ENCODE measurements around the gene IQCE. TPM values are rescaled to one million over a fixed set of nuclear protein-coding genes. Genes with fewer than 3 reads are reported as not detected.
A peak's percentile ranks its signal among the peaks of the same experiment; 100 is the strongest.
"Not testable (repeated sequence)": the region's sequence is repeated elsewhere in the genome, so short reads cannot be mapped to it uniquely, and the experiment has no call there.

The IQCE gene
- total RNA-seq, 1 donor from 2014 or later = 22.2 TPM

DNA sequence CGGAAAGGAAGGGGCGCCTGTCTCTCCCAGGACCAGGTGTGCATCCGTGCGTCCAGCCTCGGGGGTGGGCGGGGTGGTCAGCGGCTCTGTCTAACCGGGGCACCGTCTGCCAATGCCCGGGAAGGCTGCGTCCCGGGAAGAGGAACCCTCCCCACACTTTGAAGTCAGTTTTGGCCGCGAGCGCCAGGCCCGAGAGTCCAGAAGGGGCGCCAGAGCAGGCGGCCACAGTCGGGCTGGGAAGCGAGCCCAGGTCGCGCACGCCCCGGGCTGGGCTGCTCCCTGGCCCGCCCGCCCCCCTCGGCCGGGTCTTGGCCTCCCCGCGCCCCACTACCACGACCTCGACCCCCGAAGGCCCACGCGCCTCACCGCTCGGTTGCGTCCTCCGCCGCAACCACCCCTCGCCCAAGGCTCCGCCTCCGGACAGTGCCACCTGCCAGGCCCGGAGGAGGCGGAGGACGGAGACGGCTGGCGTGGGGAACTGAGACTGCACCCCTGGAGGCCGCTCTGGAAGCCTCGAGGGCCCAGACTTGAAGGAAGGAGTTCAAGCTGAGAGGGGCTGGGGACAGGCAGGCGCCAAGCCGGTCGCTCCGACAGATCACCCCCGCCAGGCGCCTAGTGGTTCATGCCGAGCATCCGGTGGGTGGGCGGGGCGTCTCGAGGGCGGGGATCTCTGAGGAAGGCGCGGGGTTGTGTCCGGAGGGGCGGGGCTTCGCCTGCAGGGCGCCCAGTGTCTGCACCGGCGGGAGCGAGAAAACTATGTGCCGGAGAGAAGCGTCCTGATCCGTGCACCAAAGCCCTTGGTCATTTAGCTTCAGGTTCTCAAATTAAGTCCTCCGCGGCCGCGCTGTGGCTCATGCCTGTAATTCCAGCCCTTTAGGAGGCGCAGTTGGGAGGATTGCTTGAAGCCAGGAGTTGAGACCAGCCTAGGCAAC lies 3.4 kb upstream of the IQCE start, which contains the start of gene BRAT1:
Gene BRAT1, minus strand, starts transcription at position 404 of the 932 bp plus-strand sequence. CDS start 1,093 bp downstream, outside the sequence.
- intact Hi-C loops (cut with DNase I) = no loop called here
- H3K4me1 ChIP-seq = peaks cover 40% of the 10 kb centered on the region

DNA sequence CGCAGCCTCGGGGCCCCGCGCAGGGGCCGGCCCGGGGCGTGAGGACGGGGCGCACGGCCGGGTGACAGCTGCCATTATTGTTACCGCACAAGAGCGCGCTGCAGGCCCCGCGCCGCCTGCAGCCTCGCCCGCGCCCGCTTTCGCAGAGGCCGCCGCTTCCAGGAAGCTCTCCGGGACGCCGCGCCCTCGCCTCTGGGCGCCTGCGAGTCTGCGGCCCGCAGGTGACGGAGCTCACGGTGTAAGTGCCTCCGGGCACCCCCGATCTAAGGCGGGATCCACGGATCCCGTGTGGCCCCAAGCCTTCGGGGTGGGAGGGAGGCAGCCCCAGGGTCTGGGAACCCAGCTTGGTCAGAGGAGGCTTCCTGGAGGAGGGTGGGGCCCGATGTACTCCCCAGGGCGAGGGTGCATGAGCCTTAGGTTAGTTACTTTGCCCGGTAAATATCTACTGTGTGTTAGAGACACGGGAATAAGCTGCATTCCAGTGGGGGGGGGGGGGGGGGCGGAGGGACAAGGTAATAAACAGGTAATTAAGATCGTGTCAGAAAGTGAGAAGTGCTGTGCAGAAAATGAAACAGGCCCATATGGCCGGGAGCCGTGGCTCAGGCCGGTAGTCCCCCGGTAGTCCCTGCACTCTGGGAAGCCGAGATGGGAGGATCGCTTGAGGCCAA lies 638 bp downstream of the IQCE start:
- Histone ChIP-seq H3K9me3 (no peaks in the 10 kb centered on the region), H3K36me3 (no peaks in the 10 kb centered on the region), H3K27me3 (no peaks in the 10 kb centered on the region), H3K4me3 (peak overlapping the region; percentile 90), H3K4me1 (peaks cover 27% of the 10 kb centered on the region), H3K27ac (peak overlapping the region; percentile 80)
- TF ChIP-seq, protein P1, sequence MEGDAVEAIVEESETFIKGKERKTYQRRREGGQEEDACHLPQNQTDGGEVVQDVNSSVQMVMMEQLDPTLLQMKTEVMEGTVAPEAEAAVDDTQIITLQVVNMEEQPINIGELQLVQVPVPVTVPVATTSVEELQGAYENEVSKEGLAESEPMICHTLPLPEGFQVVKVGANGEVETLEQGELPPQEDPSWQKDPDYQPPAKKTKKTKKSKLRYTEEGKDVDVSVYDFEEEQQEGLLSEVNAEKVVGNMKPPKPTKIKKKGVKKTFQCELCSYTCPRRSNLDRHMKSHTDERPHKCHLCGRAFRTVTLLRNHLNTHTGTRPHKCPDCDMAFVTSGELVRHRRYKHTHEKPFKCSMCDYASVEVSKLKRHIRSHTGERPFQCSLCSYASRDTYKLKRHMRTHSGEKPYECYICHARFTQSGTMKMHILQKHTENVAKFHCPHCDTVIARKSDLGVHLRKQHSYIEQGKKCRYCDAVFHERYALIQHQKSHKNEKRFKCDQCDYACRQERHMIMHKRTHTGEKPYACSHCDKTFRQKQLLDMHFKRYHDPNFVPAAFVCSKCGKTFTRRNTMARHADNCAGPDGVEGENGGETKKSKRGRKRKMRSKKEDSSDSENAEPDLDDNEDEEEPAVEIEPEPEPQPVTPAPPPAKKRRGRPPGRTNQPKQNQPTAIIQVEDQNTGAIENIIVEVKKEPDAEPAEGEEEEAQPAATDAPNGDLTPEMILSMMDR (IDR thresholded peaks at IDR 0.05) = no peak
- ATAC-seq (peak; percentile 6), DNase-seq (peak; percentile 76)
- intact Hi-C loops (cut with DNase I) = no loop called here

More for the DNA sequence above, 3.4 kb upstream of the IQCE start, which contains the start of gene BRAT1:
- peak within 1 kb of the TSS; percentile 88 for H3K4me3 ChIP-seq
- peak within 1 kb of the TSS; percentile 100 for H3K27ac ChIP-seq
- ATAC-seq (peak; percentile 93), DNase-seq (peak; percentile 100)
- TF ChIP-seq, protein P1 (IDR thresholded peaks at IDR 0.05) = peak; percentile 46
- peaks cover 6% of the 10 kb centered on the region for H3K36me3 ChIP-seq
- no peaks in the 10 kb centered on the region for H3K9me3 ChIP-seq
- H3K27me3 ChIP-seq = no peaks in the 10 kb centered on the region

DNA sequence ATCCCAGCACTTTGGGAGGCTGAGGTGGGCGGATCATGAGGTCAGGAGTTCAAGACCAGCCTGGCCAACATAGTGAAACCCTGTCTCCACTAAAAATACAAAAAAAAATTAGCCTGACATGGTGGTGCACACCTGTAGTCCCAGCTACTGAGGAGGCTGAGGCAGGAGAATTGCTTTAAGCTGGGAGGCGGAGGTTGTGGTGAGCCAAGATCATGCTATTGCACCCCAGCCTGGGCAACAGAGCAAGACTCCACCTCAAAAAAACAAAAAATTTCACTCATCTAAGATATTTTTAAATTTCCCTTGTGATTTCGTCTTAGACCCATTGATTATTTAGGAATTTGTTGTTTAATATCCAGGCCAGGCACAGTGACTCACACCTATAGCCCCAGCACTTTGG lies 5.2 kb downstream of the IQCE start:
- peaks cover 15% of the 10 kb centered on the region for H3K4me1 ChIP-seq
- H3K27ac ChIP-seq; ATAC-seq; DNase-seq; H3K36me3 ChIP-seq; H3K27me3 ChIP-seq; H3K9me3 ChIP-seq; intact Hi-C loops (cut with DNase I); H3K4me3 ChIP-seq: not testable (repeated sequence)

DNA sequence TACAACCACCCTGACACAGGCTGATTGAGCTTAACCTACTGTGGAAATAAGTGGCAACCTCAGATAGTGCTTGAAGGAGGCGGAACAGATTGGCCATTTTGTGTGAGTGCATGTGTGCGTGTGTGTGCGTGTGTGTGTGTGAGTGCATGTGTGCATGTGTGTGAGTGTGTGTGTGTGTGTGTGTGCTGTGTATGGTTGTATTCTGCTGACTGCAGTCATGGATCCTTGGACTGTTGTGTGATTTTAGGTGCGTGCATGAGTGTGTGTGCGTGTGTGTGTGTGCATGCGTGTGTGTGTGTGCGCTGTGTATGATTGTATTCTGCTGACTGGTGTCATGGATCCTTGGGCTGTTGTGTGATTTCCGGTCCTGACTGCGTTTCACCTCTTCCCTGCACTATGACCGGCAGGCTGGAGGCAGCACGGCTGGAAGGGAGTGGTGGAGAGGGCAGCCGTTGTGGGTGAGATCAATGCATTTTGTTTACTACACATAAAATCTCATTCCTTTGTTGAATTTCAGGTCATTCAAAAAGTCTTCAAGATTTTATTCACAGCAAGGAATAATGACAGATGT lies 6.3 kb downstream of the IQCE start:
- DNase-seq (no peak), ATAC-seq (no peak)
- Histone ChIP-seq H3K9me3 (no peaks in the 10 kb centered on the region), H3K4me3 (no peak overlapping the region), H3K27me3 (no peaks in the 10 kb centered on the region), H3K4me1 (peaks cover 12% of the 10 kb centered on the region), H3K36me3 (no peaks in the 10 kb centered on the region), H3K27ac (no peak overlapping the region)
- intact Hi-C loops (cut with DNase I) = no loop called here
- TF ChIP-seq, protein P1 (IDR thresholded peaks at IDR 0.05) = no peak

DNA sequence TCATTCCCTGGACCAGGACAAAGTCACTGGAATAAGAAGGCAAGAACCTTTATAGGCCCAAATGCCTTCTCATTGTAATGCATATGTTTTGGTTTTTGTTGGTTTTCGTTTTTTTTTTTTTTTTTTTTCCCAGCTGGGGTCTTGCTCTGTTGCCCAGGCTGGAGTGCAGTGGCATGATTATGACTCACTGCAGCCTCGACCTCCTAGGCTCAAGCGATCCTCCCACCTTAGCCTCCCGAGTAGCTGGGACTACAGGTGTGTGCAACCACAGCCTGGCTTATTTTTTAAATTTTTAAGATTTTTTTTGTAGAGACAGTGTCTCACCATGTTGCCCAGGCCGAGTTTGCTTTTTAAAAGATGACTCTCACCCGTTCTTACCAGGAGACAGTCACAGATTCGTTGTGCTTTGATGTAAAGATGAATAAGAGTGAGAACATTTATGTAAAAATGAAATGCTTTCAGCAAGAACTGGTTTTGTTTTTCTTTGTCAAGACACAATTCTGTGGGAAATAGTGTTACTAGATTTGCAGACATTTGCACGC lies 7.6 kb downstream of the IQCE start:
- ATAC-seq (no peak), DNase-seq (no peak)
- Histone ChIP-seq H3K4me3 (no peak overlapping the region), H3K27me3 (no peaks in the 10 kb centered on the region), H3K27ac (no peak overlapping the region), H3K4me1 (peaks cover 8% of the 10 kb centered on the region), H3K36me3 (no peaks in the 10 kb centered on the region), H3K9me3 (no peaks in the 10 kb centered on the region)
- intact Hi-C loops (cut with DNase I) = no loop called here
- TF ChIP-seq, protein P1 (IDR thresholded peaks at IDR 0.05) = no peak
